ENCODE measurements around the gene POLD3. TPM values are rescaled to one million over a fixed set of nuclear protein-coding genes. Genes with fewer than 3 reads are reported as not detected.
"Not testable (repeated sequence)": the region's sequence is repeated elsewhere in the genome, so short reads cannot be mapped to it uniquely, and the experiment has no call there.

The POLD3 gene
- total RNA-seq, 1 donor from 2014 or later, result 44.5 TPM

- no peak overlapping the region for H3K27ac Mint-ChIP-seq
- no peak for DNase-seq (ENCODE audit: low spot score)
- H3K27me3 Mint-ChIP-seq (ENCODE audit: low read depth), result no peaks in the 10 kb centered on the region
- H3K4me1 Mint-ChIP-seq (ENCODE audit: low read depth), result no peaks in the 10 kb centered on the region
- intact Hi-C loops (cut with micrococcal nuclease), result no loop called here
- no peak overlapping the region for H3K4me3 Mint-ChIP-seq (ENCODE audit: low read depth)
- H3K9me3 Mint-ChIP-seq, result no peaks in the 10 kb centered on the region
- peaks cover 57% of the 10 kb centered on the region for H3K36me3 Mint-ChIP-seq (ENCODE audit: low read depth)
These were observed 55.0 kb downstream of the POLD3 start for GRCh38 chr11:74647404-74647803.

GRCh38 chr11:74647831-74648230 is 55.4 kb downstream of the POLD3 start:
- intact Hi-C loops (cut with micrococcal nuclease), result no loop called here
- Mint-ChIP-seq H3K36me3 (ENCODE audit: low read depth) (peaks cover 57% of the 10 kb centered on the region), H3K9me3 (no peaks in the 10 kb centered on the region), H3K27ac (no peak overlapping the region), H3K4me1 (ENCODE audit: low read depth) (no peaks in the 10 kb centered on the region), H3K27me3 (ENCODE audit: low read depth) (no peaks in the 10 kb centered on the region), H3K4me3 (ENCODE audit: low read depth) (no peak overlapping the region)
- DNase-seq (ENCODE audit: low spot score), result no peak

- H3K36me3 Mint-ChIP-seq (ENCODE audit: low read depth), result peaks cover 60% of the 10 kb centered on the region
- no peaks in the 10 kb centered on the region for H3K4me1 Mint-ChIP-seq (ENCODE audit: low read depth)
- no peak overlapping the region for H3K4me3 Mint-ChIP-seq (ENCODE audit: low read depth)
- H3K27ac Mint-ChIP-seq, result no peak overlapping the region
- H3K27me3 Mint-ChIP-seq (ENCODE audit: low read depth), result no peaks in the 10 kb centered on the region
- DNase-seq (ENCODE audit: low spot score), result no peak
- no peaks in the 10 kb centered on the region for H3K9me3 Mint-ChIP-seq
- intact Hi-C loops (cut with micrococcal nuclease), result no loop called here
These were observed 56.5 kb downstream of the POLD3 start for GRCh38 chr11:74648894-74649293.

- peaks cover 61% of the 10 kb centered on the region for H3K36me3 Mint-ChIP-seq (ENCODE audit: low read depth)
- no peak overlapping the region for H3K27ac Mint-ChIP-seq
- no peaks in the 10 kb centered on the region for H3K9me3 Mint-ChIP-seq
- H3K27me3 Mint-ChIP-seq (ENCODE audit: low read depth), result no peaks in the 10 kb centered on the region
- no peak for DNase-seq (ENCODE audit: low spot score)
- H3K4me3 Mint-ChIP-seq (ENCODE audit: low read depth), result no peak overlapping the region
- peaks cover 2% of the 10 kb centered on the region for H3K4me1 Mint-ChIP-seq (ENCODE audit: low read depth)
- intact Hi-C loops (cut with micrococcal nuclease), result no loop called here
These were observed 58.1 kb downstream of the POLD3 start for GRCh38 chr11:74650498-74650897.

GRCh38 chr11:74654976-74655375 is 62.6 kb downstream of the POLD3 start:
- Mint-ChIP-seq H3K27ac (no peak overlapping the region), H3K4me1 (ENCODE audit: low read depth) (peaks cover 2% of the 10 kb centered on the region), H3K27me3 (ENCODE audit: low read depth) (no peaks in the 10 kb centered on the region), H3K9me3 (peaks cover 7% of the 10 kb centered on the region), H3K4me3 (ENCODE audit: low read depth) (no peak overlapping the region), H3K36me3 (ENCODE audit: low read depth) (peaks cover 69% of the 10 kb centered on the region)
- intact Hi-C loops (cut with micrococcal nuclease), result no loop called here
- no peak for DNase-seq (ENCODE audit: low spot score)

GRCh38 chr11:74659124-74659523 is 66.7 kb downstream of the POLD3 start:
- H3K4me1 Mint-ChIP-seq (ENCODE audit: low read depth); intact Hi-C loops (cut with micrococcal nuclease); H3K27me3 Mint-ChIP-seq (ENCODE audit: low read depth); H3K4me3 Mint-ChIP-seq (ENCODE audit: low read depth); DNase-seq (ENCODE audit: low spot score); H3K27ac Mint-ChIP-seq; H3K9me3 Mint-ChIP-seq: not testable (repeated sequence)
- H3K36me3 Mint-ChIP-seq (ENCODE audit: low read depth), result peaks cover 41% of the 10 kb centered on the region

GRCh38 chr11:74662487-74663103 is 70.2 kb downstream of the POLD3 start:
- Mint-ChIP-seq H3K36me3 (ENCODE audit: low read depth) (peaks cover 29% of the 10 kb centered on the region), H3K4me1 (ENCODE audit: low read depth) (no peaks in the 10 kb centered on the region), H3K27me3 (ENCODE audit: low read depth) (no peaks in the 10 kb centered on the region), H3K9me3 (peaks cover 7% of the 10 kb centered on the region), H3K27ac (no peak overlapping the region), H3K4me3 (ENCODE audit: low read depth) (no peak overlapping the region)
- intact Hi-C loops (cut with micrococcal nuclease), result no loop called here
- no peak for DNase-seq (ENCODE audit: low spot score)

- H3K27ac Mint-ChIP-seq, result no peak overlapping the region
These were observed 70.9 kb downstream of the POLD3 start for GRCh38 chr11:74663315-74663714.

GRCh38 chr11:74669211-74670160 is 77.1 kb downstream of the POLD3 start:
- intact Hi-C loops (cut with micrococcal nuclease), result no loop called here
- Mint-ChIP-seq H3K9me3 (no peaks in the 10 kb centered on the region), H3K36me3 (ENCODE audit: low read depth) (no peaks in the 10 kb centered on the region), H3K4me3 (ENCODE audit: low read depth) (no peak overlapping the region), H3K27ac (no peak overlapping the region), H3K27me3 (ENCODE audit: low read depth) (no peaks in the 10 kb centered on the region), H3K4me1 (ENCODE audit: low read depth) (no peaks in the 10 kb centered on the region)
- no peak for DNase-seq (ENCODE audit: low spot score)

More at GRCh38 chr11:74663315-74663714, 70.9 kb downstream of the POLD3 start:
- intact Hi-C loops (cut with micrococcal nuclease), result no loop called here
- peaks cover 23% of the 10 kb centered on the region for H3K36me3 Mint-ChIP-seq (ENCODE audit: low read depth)
- no peaks in the 10 kb centered on the region for H3K27me3 Mint-ChIP-seq (ENCODE audit: low read depth)
- peaks cover 7% of the 10 kb centered on the region for H3K9me3 Mint-ChIP-seq
- no peak overlapping the region for H3K4me3 Mint-ChIP-seq (ENCODE audit: low read depth)
- no peak for DNase-seq (ENCODE audit: low spot score)
- no peaks in the 10 kb centered on the region for H3K4me1 Mint-ChIP-seq (ENCODE audit: low read depth)

- no peak overlapping the region for H3K4me3 Mint-ChIP-seq (ENCODE audit: low read depth)
- H3K27me3 Mint-ChIP-seq (ENCODE audit: low read depth), result no peaks in the 10 kb centered on the region
- no peaks in the 10 kb centered on the region for H3K9me3 Mint-ChIP-seq
- DNase-seq (ENCODE audit: low spot score), result no peak
- no peaks in the 10 kb centered on the region for H3K36me3 Mint-ChIP-seq (ENCODE audit: low read depth)
- no peak overlapping the region for H3K27ac Mint-ChIP-seq
- intact Hi-C loops (cut with micrococcal nuclease), result no loop called here
- no peaks in the 10 kb centered on the region for H3K4me1 Mint-ChIP-seq (ENCODE audit: low read depth)
These were observed 77.8 kb downstream of the POLD3 start for GRCh38 chr11:74670171-74670570.

GRCh38 chr11:74671520-74672196 is 79.3 kb downstream of the POLD3 start:
- Mint-ChIP-seq H3K4me3 (ENCODE audit: low read depth) (no peak overlapping the region), H3K27me3 (ENCODE audit: low read depth) (no peaks in the 10 kb centered on the region), H3K9me3 (no peaks in the 10 kb centered on the region), H3K4me1 (ENCODE audit: low read depth) (no peaks in the 10 kb centered on the region), H3K36me3 (ENCODE audit: low read depth) (no peaks in the 10 kb centered on the region), H3K27ac (no peak overlapping the region)
- intact Hi-C loops (cut with micrococcal nuclease), result no loop called here
- DNase-seq (ENCODE audit: low spot score), result no peak

- no peaks in the 10 kb centered on the region for H3K4me1 Mint-ChIP-seq (ENCODE audit: low read depth)
- intact Hi-C loops (cut with micrococcal nuclease), result no loop called here
- H3K27ac Mint-ChIP-seq, result no peak overlapping the region
- no peaks in the 10 kb centered on the region for H3K9me3 Mint-ChIP-seq
- H3K27me3 Mint-ChIP-seq (ENCODE audit: low read depth), result no peaks in the 10 kb centered on the region
- H3K36me3 Mint-ChIP-seq (ENCODE audit: low read depth), result no peaks in the 10 kb centered on the region
- no peak overlapping the region for H3K4me3 Mint-ChIP-seq (ENCODE audit: low read depth)
- no peak for DNase-seq (ENCODE audit: low spot score)
These were observed 80.1 kb downstream of the POLD3 start for GRCh38 chr11:74672332-74672955.

Measured in activated T-helper 2 cell treated with anti-CD3 and anti-CD28 coated beads, Interferon-gamma antibody, Interleukin-2, Interleukin-4, amounts not matched to agents 10 μg/mL and 5 μg/mL and 100 μg/mL, durations not matched to agents 14 hours and 24 hours and 36 hours (primary cell).